ENCODE measurements around the gene PCDH8.
"Not testable (repeated sequence)": the region's sequence is repeated elsewhere in the genome, so short reads cannot be mapped to it uniquely, and the experiment has no call there.

Gene PCDH8

DNA sequence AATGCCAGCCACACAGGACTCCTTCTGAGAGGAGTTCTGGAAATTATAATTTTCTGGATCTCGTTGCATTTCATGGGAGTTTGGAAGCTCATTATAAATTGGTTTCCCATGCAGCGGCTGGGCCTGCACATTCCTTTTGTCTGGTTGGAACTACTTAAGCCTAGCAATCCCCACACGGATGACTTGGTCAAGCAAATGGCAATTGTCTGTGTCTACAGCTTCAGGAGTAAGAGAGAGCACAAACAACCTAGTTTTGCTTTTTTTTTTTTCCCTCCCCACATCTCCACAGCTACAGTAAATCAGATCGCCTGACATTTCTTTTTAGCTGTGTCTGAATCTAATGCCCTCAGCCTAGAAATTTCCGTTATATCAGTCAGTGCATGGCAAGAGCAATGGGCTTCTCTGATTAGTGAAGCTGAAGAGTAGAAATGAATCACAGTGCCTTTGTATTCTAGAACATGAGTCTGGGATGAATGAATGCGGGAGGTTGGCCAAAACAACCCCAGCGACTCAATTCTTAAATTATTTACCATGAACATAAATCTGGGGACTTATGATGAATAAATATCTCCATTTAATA is 15.1 kb downstream of the PCDH8 start:
- Histone ChIP-seq H3K27me3 (ENCODE audit: control insufficient read depth, insufficient read depth, low read length) (peaks cover 18% of the 10 kb centered on the region), H3K9ac (ENCODE audit: low read length) (no peak overlapping the region), H3K9me3 (ENCODE audit: control insufficient read depth, low read length) (no peaks in the 10 kb centered on the region), H3K36me3 (ENCODE audit: control insufficient read depth, insufficient read depth, low read length) (no peaks in the 10 kb centered on the region), H3K4me1 (ENCODE audit: control insufficient read depth, insufficient read depth, low read length) (no peaks in the 10 kb centered on the region), H3K4me3 (ENCODE audit: low read length) (no peak overlapping the region)

DNA sequence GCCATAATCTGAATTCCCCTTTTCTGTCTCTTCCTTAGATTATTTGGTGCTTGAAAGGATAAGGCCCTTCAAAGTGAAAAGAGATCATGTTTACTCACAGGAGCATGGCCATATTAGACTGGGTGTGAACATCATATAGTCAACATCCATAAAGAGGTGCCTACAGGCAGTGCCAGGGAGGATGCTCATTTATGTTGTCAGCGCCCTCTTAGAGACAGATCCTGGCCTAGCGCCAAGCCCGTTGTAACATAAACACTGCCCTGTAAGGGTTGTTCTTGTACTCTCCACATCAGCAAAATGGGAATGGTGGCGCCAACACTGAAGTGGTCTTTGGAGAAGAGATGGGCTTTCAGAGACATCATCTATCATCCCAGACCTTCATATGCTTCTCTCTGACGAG is 16.1 kb downstream of the PCDH8 start:
- Histone ChIP-seq H3K4me1 (ENCODE audit: control insufficient read depth, insufficient read depth, low read length) (no peaks in the 10 kb centered on the region), H3K36me3 (ENCODE audit: control insufficient read depth, insufficient read depth, low read length) (no peaks in the 10 kb centered on the region), H3K9me3 (ENCODE audit: control insufficient read depth, low read length) (no peaks in the 10 kb centered on the region), H3K9ac (ENCODE audit: low read length) (no peak overlapping the region), H3K4me3 (ENCODE audit: low read length) (no peak overlapping the region), H3K27me3 (ENCODE audit: control insufficient read depth, insufficient read depth, low read length) (peaks cover 15% of the 10 kb centered on the region)

DNA sequence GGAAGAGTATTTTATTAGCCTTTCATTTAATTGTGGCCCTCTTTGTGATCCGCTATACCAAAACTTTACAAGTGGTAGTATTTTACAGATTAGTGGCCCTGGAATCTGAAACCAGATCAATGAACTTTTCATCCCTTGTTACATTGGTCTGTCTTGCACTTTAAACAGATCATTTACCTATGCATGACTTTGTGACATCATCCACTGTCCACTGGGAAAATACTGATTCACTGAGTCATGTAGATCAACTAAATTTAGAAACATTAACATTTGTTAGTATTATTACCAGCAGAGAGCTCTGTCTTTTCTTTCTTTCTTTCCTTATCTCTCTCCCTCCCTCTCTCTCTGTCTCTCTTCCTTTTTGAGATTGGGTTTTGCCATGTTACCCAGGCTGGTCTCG is 17.5 kb downstream of the PCDH8 start:
- Histone ChIP-seq H3K27me3 (ENCODE audit: control insufficient read depth, insufficient read depth, low read length) (peaks cover 15% of the 10 kb centered on the region), H3K36me3 (ENCODE audit: control insufficient read depth, insufficient read depth, low read length) (no peaks in the 10 kb centered on the region), H3K4me3 (ENCODE audit: low read length) (no peak overlapping the region), H3K9ac (ENCODE audit: low read length) (no peak overlapping the region), H3K9me3 (ENCODE audit: control insufficient read depth, low read length) (no peaks in the 10 kb centered on the region), H3K4me1 (ENCODE audit: control insufficient read depth, insufficient read depth, low read length) (no peaks in the 10 kb centered on the region)

DNA sequence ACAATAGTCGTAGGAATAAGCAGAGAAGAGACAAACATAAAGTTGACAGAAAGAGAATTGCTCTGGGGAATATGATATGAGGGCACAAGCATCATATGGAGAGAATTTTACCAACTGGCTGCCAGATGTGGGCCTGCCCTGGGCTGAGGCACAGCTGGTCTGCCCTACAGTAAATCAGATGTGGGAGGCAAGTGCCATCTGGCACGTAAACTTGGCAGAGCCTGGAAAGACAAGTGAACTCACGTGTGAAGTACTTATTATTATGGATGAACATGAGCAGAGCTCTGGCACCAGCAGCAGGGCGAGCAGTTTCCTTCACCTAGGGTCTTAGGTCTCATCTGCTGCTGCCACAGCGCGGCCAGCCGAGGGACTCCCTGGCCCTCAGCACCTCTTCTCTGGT is 20.6 kb downstream of the PCDH8 start:
- no peak overlapping the region for H3K9ac ChIP-seq (ENCODE audit: low read length)
- peaks cover 7% of the 10 kb centered on the region for H3K27me3 ChIP-seq (ENCODE audit: control insufficient read depth, insufficient read depth, low read length)
- H3K36me3 ChIP-seq (ENCODE audit: control insufficient read depth, insufficient read depth, low read length), result no peaks in the 10 kb centered on the region
- H3K4me1 ChIP-seq (ENCODE audit: control insufficient read depth, insufficient read depth, low read length), result no peaks in the 10 kb centered on the region
- no peaks in the 10 kb centered on the region for H3K9me3 ChIP-seq (ENCODE audit: control insufficient read depth, low read length)
- no peak overlapping the region for H3K4me3 ChIP-seq (ENCODE audit: low read length)

DNA sequence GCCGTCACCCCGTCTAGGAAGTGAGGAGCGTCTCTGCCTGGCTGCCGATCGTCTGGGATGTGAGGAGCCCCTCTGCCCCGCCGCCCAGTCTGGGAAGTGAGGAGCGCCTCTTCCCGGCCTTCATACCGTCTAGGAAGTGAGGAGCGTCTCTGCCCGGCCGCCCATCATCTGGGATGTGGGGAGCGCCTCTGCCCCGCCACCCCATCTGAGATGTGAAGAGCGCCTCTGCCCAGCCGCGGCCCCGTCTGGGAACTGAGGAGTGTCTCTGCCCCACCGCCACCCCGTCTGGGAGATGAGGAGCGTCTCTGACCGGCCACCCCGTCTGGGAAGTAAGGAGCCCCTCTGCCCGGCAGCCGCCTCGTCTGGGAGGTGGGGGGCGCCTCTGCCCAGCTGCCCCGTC is 30.6 kb downstream of the PCDH8 start:
- not testable (repeated sequence) for H3K4me3 ChIP-seq (ENCODE audit: low read length); H3K36me3 ChIP-seq (ENCODE audit: control insufficient read depth, insufficient read depth, low read length); H3K4me1 ChIP-seq (ENCODE audit: control insufficient read depth, insufficient read depth, low read length); H3K27me3 ChIP-seq (ENCODE audit: control insufficient read depth, insufficient read depth, low read length); H3K9me3 ChIP-seq (ENCODE audit: control insufficient read depth, low read length); H3K9ac ChIP-seq (ENCODE audit: low read length)

DNA sequence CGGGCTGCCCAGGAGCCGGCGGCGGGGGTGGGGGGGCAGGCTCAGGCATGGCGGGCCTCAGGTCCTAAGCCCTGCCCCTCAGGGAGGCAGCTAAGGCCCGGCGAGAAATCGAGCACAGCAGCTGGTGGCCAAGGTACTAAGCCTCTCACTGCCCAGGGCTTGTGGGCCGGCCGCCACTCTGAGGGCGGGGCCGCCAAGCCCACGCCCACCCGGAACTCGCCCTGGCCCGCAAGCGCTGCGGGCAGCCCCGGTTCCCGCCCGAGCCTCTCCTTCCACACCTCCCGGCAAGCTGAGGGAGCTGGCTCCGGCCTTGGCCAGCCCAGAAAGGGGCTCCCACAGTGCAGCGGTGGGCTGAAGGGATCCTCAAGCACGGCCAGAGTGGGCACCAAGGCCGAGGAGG is 33.1 kb downstream of the PCDH8 start:
- Histone ChIP-seq H3K9me3 (ENCODE audit: control insufficient read depth, low read length) (no peaks in the 10 kb centered on the region), H3K36me3 (ENCODE audit: control insufficient read depth, insufficient read depth, low read length) (no peaks in the 10 kb centered on the region), H3K9ac (ENCODE audit: low read length) (no peak overlapping the region), H3K27me3 (ENCODE audit: control insufficient read depth, insufficient read depth, low read length) (no peaks in the 10 kb centered on the region), H3K4me3 (ENCODE audit: low read length) (no peak overlapping the region), H3K4me1 (ENCODE audit: control insufficient read depth, insufficient read depth, low read length) (no peaks in the 10 kb centered on the region)

DNA sequence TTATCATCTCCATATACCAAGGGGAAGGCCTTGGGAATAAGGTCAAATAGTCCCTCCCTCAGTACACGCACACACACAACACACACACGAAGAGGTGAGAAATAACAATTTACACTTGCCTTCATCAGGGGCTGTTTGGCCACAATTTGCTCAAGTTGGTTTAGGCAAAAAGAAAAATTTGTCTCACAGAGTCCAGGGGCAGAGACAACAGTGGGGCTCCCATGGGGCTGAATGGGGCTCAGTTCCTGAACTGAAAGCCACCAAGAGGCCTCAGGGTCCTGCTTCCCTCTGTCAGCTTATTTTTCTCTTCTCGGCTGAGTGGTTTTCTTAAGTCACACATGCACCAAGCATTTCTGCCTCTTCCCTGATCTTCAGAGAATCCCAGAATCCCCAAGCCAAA is 35.5 kb downstream of the PCDH8 start:
- Histone ChIP-seq H3K27me3 (ENCODE audit: control insufficient read depth, insufficient read depth, low read length) (no peaks in the 10 kb centered on the region), H3K4me1 (ENCODE audit: control insufficient read depth, insufficient read depth, low read length) (no peaks in the 10 kb centered on the region), H3K9me3 (ENCODE audit: control insufficient read depth, low read length) (no peaks in the 10 kb centered on the region), H3K4me3 (ENCODE audit: low read length) (no peak overlapping the region), H3K36me3 (ENCODE audit: control insufficient read depth, insufficient read depth, low read length) (no peaks in the 10 kb centered on the region), H3K9ac (ENCODE audit: low read length) (no peak overlapping the region)

DNA sequence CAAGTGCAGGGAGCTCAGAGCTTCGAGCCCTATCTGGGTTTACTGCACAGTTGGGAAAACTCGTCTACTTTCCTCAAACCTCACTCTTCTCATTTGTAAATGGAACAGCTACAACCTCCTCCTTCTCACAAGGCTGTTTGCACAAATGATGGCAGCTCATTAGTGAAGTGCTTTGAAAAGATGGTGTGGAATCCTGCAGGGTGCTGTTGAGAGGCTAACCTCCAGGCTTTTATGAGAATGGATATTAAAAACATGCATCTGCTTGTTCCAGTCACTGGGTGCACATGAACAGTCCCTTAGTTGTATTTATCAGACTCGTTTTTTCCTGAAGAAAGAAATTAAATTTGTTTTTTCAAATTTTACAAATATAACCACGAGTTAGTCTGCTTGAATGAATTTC is 36.6 kb downstream of the PCDH8 start:
- Histone ChIP-seq H3K36me3 (ENCODE audit: control insufficient read depth, insufficient read depth, low read length) (no peaks in the 10 kb centered on the region), H3K9me3 (ENCODE audit: control insufficient read depth, low read length) (no peaks in the 10 kb centered on the region), H3K4me3 (ENCODE audit: low read length) (no peak overlapping the region), H3K9ac (ENCODE audit: low read length) (no peak overlapping the region), H3K4me1 (ENCODE audit: control insufficient read depth, insufficient read depth, low read length) (no peaks in the 10 kb centered on the region), H3K27me3 (ENCODE audit: control insufficient read depth, insufficient read depth, low read length) (no peaks in the 10 kb centered on the region)

DNA sequence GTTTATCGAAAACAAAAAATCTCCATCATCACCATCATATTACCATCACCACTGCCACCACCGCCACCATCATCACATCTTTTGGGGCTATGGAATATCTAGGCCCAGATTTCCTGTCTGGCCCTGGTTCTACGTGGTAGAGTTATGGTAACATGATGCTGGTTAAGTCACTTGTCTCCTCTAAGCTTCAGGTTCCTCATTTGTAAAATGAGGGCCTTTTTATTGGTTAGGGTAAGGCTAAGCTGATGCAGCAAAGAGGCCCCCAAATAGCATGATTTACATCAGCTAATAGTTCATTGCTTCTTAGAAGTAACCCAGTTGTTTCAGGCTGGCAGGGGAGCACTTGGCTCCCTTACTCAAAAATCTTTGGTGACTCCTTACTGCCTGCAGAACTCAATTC is 37.9 kb downstream of the PCDH8 start:
- H3K4me1 ChIP-seq (ENCODE audit: control insufficient read depth, insufficient read depth, low read length), result no peaks in the 10 kb centered on the region
- no peak overlapping the region for H3K4me3 ChIP-seq (ENCODE audit: low read length)
- H3K36me3 ChIP-seq (ENCODE audit: control insufficient read depth, insufficient read depth, low read length), result no peaks in the 10 kb centered on the region
- no peaks in the 10 kb centered on the region for H3K9me3 ChIP-seq (ENCODE audit: control insufficient read depth, low read length)
- H3K9ac ChIP-seq (ENCODE audit: low read length), result no peak overlapping the region
- H3K27me3 ChIP-seq (ENCODE audit: control insufficient read depth, insufficient read depth, low read length), result no peaks in the 10 kb centered on the region

DNA sequence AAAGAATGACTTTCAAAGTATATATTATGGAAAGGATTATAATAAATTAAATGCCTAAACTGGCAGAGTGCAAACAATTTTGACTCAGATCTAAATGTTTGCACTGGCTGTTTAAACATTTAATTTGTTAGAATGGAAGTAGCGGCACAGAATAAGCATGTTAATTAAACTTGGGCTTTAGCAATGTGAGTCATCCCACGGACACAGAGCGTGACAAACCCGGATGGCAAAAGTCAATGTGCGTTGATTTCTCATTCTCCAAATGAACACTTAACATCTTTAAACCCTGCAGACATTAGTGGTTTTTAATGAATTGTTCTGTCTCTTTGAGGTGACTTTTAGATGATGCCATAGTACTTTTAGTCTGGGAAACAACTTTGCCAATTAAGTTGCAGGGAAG is 38.4 kb downstream of the PCDH8 start:
- Histone ChIP-seq H3K4me3 (ENCODE audit: low read length) (no peak overlapping the region), H3K27me3 (ENCODE audit: control insufficient read depth, insufficient read depth, low read length) (no peaks in the 10 kb centered on the region), H3K4me1 (ENCODE audit: control insufficient read depth, insufficient read depth, low read length) (no peaks in the 10 kb centered on the region), H3K9me3 (ENCODE audit: control insufficient read depth, low read length) (no peaks in the 10 kb centered on the region), H3K9ac (ENCODE audit: low read length) (no peak overlapping the region), H3K36me3 (ENCODE audit: control insufficient read depth, insufficient read depth, low read length) (no peaks in the 10 kb centered on the region)

DNA sequence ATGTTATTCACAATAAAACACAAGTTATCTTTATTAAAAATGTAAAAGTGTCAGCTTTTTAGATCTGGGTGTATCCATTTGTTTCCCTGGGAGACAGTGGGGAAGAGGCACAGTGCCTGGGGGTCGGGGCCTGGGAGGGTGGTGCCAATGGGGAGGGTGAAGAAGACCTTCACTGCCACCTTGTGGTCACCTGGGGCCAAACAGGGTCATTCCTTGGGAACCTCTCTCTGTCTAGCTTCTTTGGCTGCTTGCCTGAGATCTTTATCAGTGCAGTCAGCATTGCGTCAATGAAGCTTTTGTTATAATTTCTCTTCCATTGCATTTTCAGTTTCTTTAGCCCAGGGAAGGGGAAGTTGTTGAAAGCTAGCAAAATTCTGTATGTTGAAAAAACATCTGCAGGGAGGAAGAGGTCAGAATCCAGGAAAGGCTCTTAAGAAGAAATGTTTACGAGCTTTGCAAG is 39.1 kb downstream of the PCDH8 start:
- Histone ChIP-seq H3K4me1 (ENCODE audit: control insufficient read depth, insufficient read depth, low read length) (no peaks in the 10 kb centered on the region), H3K4me3 (ENCODE audit: low read length) (no peak overlapping the region), H3K27me3 (ENCODE audit: control insufficient read depth, insufficient read depth, low read length) (no peaks in the 10 kb centered on the region), H3K9me3 (ENCODE audit: control insufficient read depth, low read length) (no peaks in the 10 kb centered on the region), H3K36me3 (ENCODE audit: control insufficient read depth, insufficient read depth, low read length) (no peaks in the 10 kb centered on the region), H3K9ac (ENCODE audit: low read length) (no peak overlapping the region)

DNA sequence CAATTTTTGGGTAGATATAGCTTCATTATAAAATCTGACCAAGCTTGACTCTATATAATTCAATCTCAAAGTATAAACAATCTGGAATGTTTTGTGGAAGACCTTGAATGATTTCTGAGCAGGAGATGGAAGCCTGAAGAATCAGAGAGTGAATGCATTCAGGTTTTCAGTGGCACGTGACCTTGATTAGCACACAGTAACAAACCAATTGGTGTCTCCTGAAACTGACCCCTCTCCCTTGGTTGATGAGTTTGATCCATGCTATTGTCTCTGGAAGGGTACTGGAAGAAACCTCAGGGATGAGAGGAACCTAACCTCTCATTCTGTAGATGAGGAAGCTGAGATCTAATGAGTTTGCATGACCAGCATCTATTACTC is 39.6 kb downstream of the PCDH8 start:
- H3K9me3 ChIP-seq (ENCODE audit: control insufficient read depth, low read length), result no peaks in the 10 kb centered on the region
- H3K27me3 ChIP-seq (ENCODE audit: control insufficient read depth, insufficient read depth, low read length), result no peaks in the 10 kb centered on the region
- no peak overlapping the region for H3K9ac ChIP-seq (ENCODE audit: low read length)
- H3K4me1 ChIP-seq (ENCODE audit: control insufficient read depth, insufficient read depth, low read length), result no peaks in the 10 kb centered on the region
- no peak overlapping the region for H3K4me3 ChIP-seq (ENCODE audit: low read length)
- H3K36me3 ChIP-seq (ENCODE audit: control insufficient read depth, insufficient read depth, low read length), result no peaks in the 10 kb centered on the region

DNA sequence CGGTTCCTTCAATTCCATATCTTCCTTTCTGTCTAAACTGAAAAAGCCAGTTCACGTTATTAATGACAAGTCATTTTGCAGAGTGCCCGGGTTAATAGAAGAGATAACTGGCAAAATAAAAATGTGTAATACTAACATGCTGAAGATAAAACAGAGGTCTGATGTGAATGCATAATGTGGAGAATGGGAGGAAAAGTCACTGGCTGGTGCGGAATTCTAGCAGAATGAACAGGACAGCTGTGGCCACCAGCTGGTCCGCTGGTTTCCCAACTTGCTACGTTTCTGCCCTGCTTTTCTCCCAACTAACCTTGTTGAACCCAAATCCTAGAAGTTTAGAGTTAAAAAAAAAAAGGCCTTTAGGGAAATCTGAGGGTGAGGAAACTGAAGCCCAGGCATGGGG is 42.4 kb downstream of the PCDH8 start:
- no peaks in the 10 kb centered on the region for H3K36me3 ChIP-seq (ENCODE audit: control insufficient read depth, insufficient read depth, low read length)
- H3K4me1 ChIP-seq (ENCODE audit: control insufficient read depth, insufficient read depth, low read length), result no peaks in the 10 kb centered on the region
- no peak overlapping the region for H3K4me3 ChIP-seq (ENCODE audit: low read length)
- H3K27me3 ChIP-seq (ENCODE audit: control insufficient read depth, insufficient read depth, low read length), result no peaks in the 10 kb centered on the region
- no peaks in the 10 kb centered on the region for H3K9me3 ChIP-seq (ENCODE audit: control insufficient read depth, low read length)
- H3K9ac ChIP-seq (ENCODE audit: low read length), result no peak overlapping the region
